ENCODE results near the gene PAM16.
"Not testable (repeated sequence)": the region's sequence is repeated elsewhere in the genome, so short reads cannot be mapped to it uniquely, and the experiment has no call there.

The PAM16 gene

GRCh38 chr16:4334724-4335495, 16.2 kb downstream of the PAM16 start:
- no peak for DNase-seq (ENCODE audit: low read depth)

- not testable (repeated sequence) for DNase-seq (ENCODE audit: low read depth)
These were observed 17.4 kb downstream of the PAM16 start for GRCh38 chr16:4333714-4334113.

GRCh38 chr16:4333308-4333638, 17.8 kb downstream of the PAM16 start:
- no peak for DNase-seq (ENCODE audit: low read depth)

- DNase-seq (ENCODE audit: low read depth) = no peak
These were observed 18.4 kb downstream of the PAM16 start for GRCh38 chr16:4332623-4333307.

DNA sequence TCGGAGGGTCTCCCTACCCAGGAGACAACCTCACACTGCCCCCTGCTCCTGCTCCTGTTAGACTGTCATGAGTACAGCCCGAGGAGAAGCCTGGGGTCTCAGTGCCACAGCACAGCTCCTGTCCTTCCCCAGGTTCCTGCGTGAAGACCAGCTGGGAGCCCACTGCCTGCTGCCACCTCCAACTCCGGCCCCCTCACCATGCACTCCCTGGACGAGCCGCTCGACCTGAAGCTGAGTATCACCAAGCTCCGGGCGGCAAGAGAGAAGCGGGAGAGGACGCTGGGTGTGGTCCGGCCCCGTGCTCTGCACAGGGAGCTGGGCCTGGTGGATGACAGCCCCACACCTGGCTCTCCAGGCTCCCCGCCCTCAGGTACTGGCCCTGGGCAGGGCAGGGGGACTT, 19.0 kb downstream of the PAM16 start:
- no peak for DNase-seq (ENCODE audit: low read depth)

GRCh38 chr16:4330277-4330874, 20.7 kb downstream of the PAM16 start:
- DNase-seq (ENCODE audit: low read depth) = peak; percentile 49

- no peak for DNase-seq (ENCODE audit: low read depth)
These were observed 22.0 kb downstream of the PAM16 start for GRCh38 chr16:4328782-4329775.

GRCh38 chr16:4328046-4328781, 22.9 kb downstream of the PAM16 start:
- DNase-seq (ENCODE audit: low read depth) = no peak

GRCh38 chr16:4327386-4328045, 23.6 kb downstream of the PAM16 start:
- no peak for DNase-seq (ENCODE audit: low read depth)

DNA sequence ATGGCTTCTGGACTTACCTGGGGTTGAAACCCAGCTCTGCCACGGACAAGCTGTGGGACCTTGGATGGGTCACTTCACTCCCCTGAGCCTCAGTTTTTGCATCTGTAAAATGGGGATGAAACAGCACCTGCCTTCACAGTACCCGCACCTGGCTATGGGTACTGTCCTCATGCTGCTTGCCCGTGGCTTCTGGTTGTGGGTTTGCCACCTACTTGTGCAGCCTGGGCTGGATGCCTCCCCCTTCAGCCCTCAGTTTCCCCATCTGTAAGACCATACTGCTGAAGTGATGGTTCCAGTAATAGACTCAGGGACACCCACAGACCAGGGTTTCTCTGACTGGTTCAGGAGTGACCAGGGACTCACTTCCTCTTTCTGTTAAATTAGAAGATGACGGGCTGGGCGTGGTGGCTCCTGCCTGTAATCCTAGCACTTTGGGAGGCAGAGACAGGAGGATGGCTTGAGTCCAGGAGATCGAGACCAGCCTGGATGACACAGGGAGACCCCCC, 25.8 kb downstream of the PAM16 start:
- no peak for DNase-seq (ENCODE audit: low read depth)

DNA sequence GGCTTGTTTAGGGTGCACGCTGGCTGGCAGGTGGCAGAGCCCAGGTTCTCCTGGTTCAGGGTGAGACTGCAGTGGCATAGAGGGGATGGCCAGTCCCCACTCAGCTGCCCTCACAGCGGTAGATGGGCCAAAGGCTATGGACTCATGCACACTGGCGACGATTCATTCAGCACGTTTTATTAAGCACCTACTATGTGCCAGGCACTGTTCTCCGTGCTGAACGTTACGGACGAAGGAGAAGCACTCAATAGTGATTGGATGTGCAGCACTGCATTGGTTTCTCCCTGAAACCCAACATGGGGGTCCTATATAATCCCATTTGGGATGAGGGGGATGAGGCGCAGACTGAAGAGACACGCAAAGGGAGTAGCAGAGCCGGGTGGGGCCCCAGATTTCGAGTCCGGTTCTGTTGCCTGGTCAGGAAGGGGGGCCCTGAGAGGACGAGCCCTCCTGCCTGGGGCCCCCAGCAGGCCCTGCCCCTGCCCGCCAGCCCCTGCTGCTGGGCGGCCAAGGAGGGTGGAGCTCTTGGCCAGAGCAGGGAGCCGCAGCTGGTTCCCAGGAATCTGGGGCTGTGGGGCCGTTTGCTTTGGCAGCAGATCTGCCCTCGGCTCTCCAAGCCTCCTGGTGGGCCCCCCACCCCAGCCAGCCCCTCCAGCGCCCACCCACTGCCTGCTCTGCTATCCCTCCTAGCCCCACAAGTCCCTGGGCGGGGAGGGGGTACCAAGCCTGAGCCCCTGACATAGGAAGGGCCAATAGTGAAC, 26.4 kb downstream of the PAM16 start:
- no peak for DNase-seq (ENCODE audit: low read depth)

GRCh38 chr16:4323845-4324488, 27.2 kb downstream of the PAM16 start:
- no peak for DNase-seq (ENCODE audit: low read depth)

- no peak for DNase-seq (ENCODE audit: low read depth)
These were observed 27.9 kb downstream of the PAM16 start for GRCh38 chr16:4323071-4323844.

GRCh38 chr16:4322121-4323052, 28.7 kb downstream of the PAM16 start:
- DNase-seq (ENCODE audit: low read depth) = no peak

DNA sequence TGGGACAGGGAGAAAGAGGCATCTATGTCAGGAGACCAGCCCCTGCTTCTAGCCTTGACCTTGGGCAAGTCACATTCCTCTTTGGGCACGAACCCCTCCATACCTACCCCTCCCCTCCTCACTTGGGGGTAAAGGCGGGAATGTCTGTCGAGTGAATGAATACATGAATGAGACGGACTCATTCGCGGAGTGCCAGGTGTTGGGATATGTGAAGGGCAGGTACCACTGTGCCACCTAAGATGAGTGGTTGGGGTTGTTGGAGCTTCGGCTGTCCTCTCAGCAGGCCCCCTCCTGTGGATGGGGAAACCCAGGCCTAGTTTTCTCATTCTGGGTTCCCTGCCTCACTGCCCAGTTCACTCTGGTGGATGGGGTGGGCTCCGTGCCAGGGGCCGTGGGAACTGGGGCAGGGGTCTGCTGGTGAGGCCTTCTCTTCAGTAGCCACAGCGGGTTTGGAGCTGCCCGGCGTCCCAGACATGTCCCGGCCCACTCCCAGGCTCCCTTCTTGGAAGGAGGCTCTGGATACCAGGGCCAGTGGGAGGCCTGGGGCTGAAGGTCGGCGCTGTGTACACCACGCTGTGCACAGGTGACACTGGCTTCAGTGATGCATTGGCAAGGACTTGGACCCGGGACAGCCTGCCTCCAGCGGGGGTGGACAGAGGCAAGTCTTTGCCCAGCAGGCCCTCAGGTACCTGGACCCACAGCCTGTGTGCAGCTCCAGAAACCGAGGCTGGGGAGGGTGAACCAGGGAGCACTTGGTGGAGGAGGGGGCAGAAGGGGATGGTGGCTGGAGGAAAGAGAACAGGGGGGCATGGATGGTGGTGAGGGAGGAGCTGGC, 29.6 kb downstream of the PAM16 start:
- no peak for DNase-seq (ENCODE audit: low read depth)

- DNase-seq (ENCODE audit: low read depth) = no peak
These were observed 30.5 kb downstream of the PAM16 start for GRCh38 chr16:4320571-4321137.

All from activated T-helper 1 cell treated with Interleukin-2 at 50 U/mL for 16 hours (primary cell).